K562 (cell line): ENCODE results near the gene TCF21. TPM values are rescaled to one million over a fixed set of nuclear protein-coding genes. Genes with fewer than 3 reads are reported as not detected.

Experiments used
- CLOCK ChIP-seq: fragments of 250-450 bp; sonication (Bioruptor Pico); IDR thresholded peaks from 2 replicates; pipeline ENCODE4 v1.4.0; 2020; ENCODE audit warnings: mild to moderate bottlenecking, moderate library complexity, borderline replicate concordance
- EGR1 ChIP-seq: fragments of 450-650 bp; conservative IDR thresholded peaks from 2 replicates; pipeline ENCODE4 v1.6.1; 2017; ENCODE audit warnings: mild to moderate bottlenecking
- EZH2 ChIP-seq: IDR thresholded peaks from 2 replicates; pipeline ENCODE4 v1.6.1; 2012; ENCODE audit warnings: low read depth, mild to moderate bottlenecking, inconsistent platforms, low read length, borderline replicate concordance
- KAT2B ChIP-seq: IDR thresholded peaks from one replicate; pipeline ENCODE4 v1.6.1; 2012; ENCODE audit warnings: low read depth, mild to moderate bottlenecking, control low read depth, inconsistent platforms, low read length, moderate library complexity
- MLLT1 ChIP-seq, 2 experiments: fragments of 450-650 bp; IDR thresholded peaks; 2 replicates each; pipeline ENCODE4 v1.6.1; 2016
- NR0B1 ChIP-seq: fragments of 450-650 bp; IDR thresholded peaks from one replicate; pipeline ENCODE4 v1.6.1; 2018; ENCODE audit warnings: mild to moderate bottlenecking, moderate library complexity; ENCODE audit not compliant: partially characterized antibody
- RAD51 ChIP-seq: fragments of 450-650 bp; IDR thresholded peaks from 2 replicates; pipeline ENCODE4 v1.7.1; 2016; ENCODE audit warnings: low read depth, mild to moderate bottlenecking, borderline replicate concordance
- SFPQ ChIP-seq: fragments of 200-400 bp; formaldehyde crosslinking; IDR thresholded peaks from 2 replicates; pipeline ENCODE4 v1.6.1; 2017; ENCODE audit warnings: mild to moderate bottlenecking, low read depth, low read length, moderate library complexity
- SMAD1 ChIP-seq: fragments of 150-350 bp; IDR thresholded peaks from 2 replicates; pipeline ENCODE4 v1.6.1; 2014; ENCODE audit warnings: low read length, low read depth; ENCODE audit not compliant: partially characterized antibody
- SMARCB1 ChIP-seq: IDR thresholded peaks from 2 replicates; pipeline ENCODE4 v1.6.1; 2011; ENCODE audit warnings: improper control_type of control experiment, low read depth; ENCODE audit not compliant: insufficient read length
- U2AF1 ChIP-seq: fragments of 200-400 bp; formaldehyde crosslinking; optimal IDR thresholded peaks from 2 replicates; pipeline ENCODE3; 2017; ENCODE audit warnings: mild to moderate bottlenecking, low read depth, low read length, moderate library complexity
- UBTF ChIP-seq, 2 experiments: IDR thresholded peaks; 2 replicates each; pipeline ENCODE4 v1.6.1; 2012; ENCODE audit warnings: improper control_type of control experiment in 2 of 2, low read depth in 2 of 2, low read length in 2 of 2, borderline replicate concordance in 1 of 2
- ZNF584 ChIP-seq: fragments of 200-800 bp; sonication (Bioruptor generic); IDR thresholded peaks from 2 replicates; pipeline ENCODE4 v1.6.1; 2016; ENCODE audit warnings: low read depth, mild to moderate bottlenecking, missing genetic modification characterization, missing compliant biosample characterization
- polyA plus RNA-seq, 8 experiments: library from polyadenylated mRNA; depleted of rRNA in 4 of 8; stranded (reverse) in 5 of 8; unstranded in 3 of 8; fragments of >200 nt; fragmentation: Nextera tagmentation in 2 of 8; fragmentation: Illumina TruSeq in 1 of 8; extraction: Ambion mirVana in 2 of 8; extraction: Trizol in 1 of 8; gene quantifications; 2 replicates each; pipeline versions ENCODE4 v1.2.1 to v1.2.3, GENCODE V29; 2011 to 2014; ENCODE audit warnings: inconsistent platforms in 1 of 8, missing spikeins in 1 of 8
- total RNA-seq, 7 experiments: library from RNA; depleted of rRNA in 6 of 7; stranded (reverse); fragments of >200 nt in 6 of 7; fragmentation: Illumina TruSeq in 2 of 7; extraction: Trizol in 2 of 7; gene quantifications; 2 replicates each; pipeline versions ENCODE4 v1.2.1 to v1.2.3, GENCODE V29; 2011 to 2021; ENCODE audit warnings: low replicate concordance in 1 of 7

TCF21 gene
- total and polyA plus RNA-seq, 9 of the 15 experiments (the other 6 are each of a cell fraction or from before 2014, with no cell fraction given) = not detected

- TF ChIP-seq NR0B1 (no peak), SMAD1 (no peak), SFPQ (no peak), U2AF1 (no peak), ZNF584 (no peak), SMARCB1 (no peak), EZH2 (no peak), EGR1 (no peak), RAD51 (no peak), UBTF (IDR thresholded peaks at IDR 0.05; ENCODE audit: borderline replicate concordance in 1 of 2, low read depth in 2 of 2, low read length in 2 of 2) (no peak), CLOCK (CRISPR knock-in tag) (no peak), MLLT1 (IDR thresholded peaks at IDR 0.05) (no peak; a peak in 1 of 4 replicates), KAT2B (no peak)
Observed at GRCh38 chr6:133939778-133940667, 51.1 kb downstream of the TCF21 start (continued).
